GM12878 (cell line): ENCODE results near the gene SV2A. TPM values are rescaled to one million over a fixed set of nuclear protein-coding genes. Genes with fewer than 3 reads are reported as not detected.
A peak's percentile ranks its signal among the peaks of the same experiment; 100 is the strongest.

Source experiments
- ATAC-seq: fragments of 200-7000 bp; cut with Tn5 transposase; 3 replicates; pipeline ENCODE4 v1.9.1; 2020; ENCODE audit warnings: mild to moderate bottlenecking, moderate library complexity
- BruUV-seq: library from RNA; stranded (reverse); fragments of 400-500 nt; replicated peaks from 2 replicates; lab custom pipeline; 2021; lab: Mats Ljungman, UMichigan
- CTCF ChIA-PET: fragments of 300-600 bp; sonication (Branson Sonifier 250); formaldehyde crosslinking; extraction: SDS; loops from one replicate; lab custom pipeline; 2021; ENCODE audit warnings: inconsistent platforms; lab: Yijun Ruan, JAX
- POLR2A ChIA-PET: fragments of 350-600 bp; formaldehyde crosslinking; extraction: SDS; loops from one replicate; lab custom pipeline; 2021; ENCODE audit warnings: inconsistent platforms; lab: Charles Lee
- RAD21 ChIA-PET: fragments of 300-600 bp; sonication (Branson Sonifier 250); formaldehyde crosslinking; loops from one replicate; lab custom pipeline; 2023; ENCODE audit warnings: antibody characterized with exemption; ENCODE audit not compliant: unreplicated experiment; lab: Charles Lee
- SMC1A ChIA-PET: fragments of 300-600 bp; sonication (Branson Sonifier 250); formaldehyde crosslinking; loops from one replicate; lab custom pipeline; 2023; ENCODE audit not compliant: unreplicated experiment, uncharacterized antibody; lab: Charles Lee
- DNase-seq: peaks from one replicate; pipeline ENCODE4 v3.0.0-alpha.2; 2011; ENCODE audit warnings: low read depth, low spot score
- FAIRE-seq: peaks from 3 replicates; lab custom pipeline; 2011; peaks lifted over from hg19 to GRCh38; lab: Jason Lieb, UNC
- H2AFZ ChIP-seq: 2 replicates; pipeline ENCODE4 v1.6.0; 2011; ENCODE audit warnings: low read depth, low read length, control low read depth; ENCODE audit not compliant: control insufficient read depth
- H3K27ac ChIP-seq: 2 replicates; pipeline ENCODE4 v1.5.1; 2011; ENCODE audit warnings: control low read depth; ENCODE audit not compliant: control insufficient read depth, insufficient read depth
- H3K27me3 ChIP-seq, 2 experiments: replicated peaks in 1 of 2; 2 replicates each; pipeline versions ENCODE4 v1.6.0 to v1.6.1; 2011; ENCODE audit warnings: low read length in 1 of 2; ENCODE audit not compliant: control insufficient read depth in 2 of 2, insufficient read depth in 2 of 2
- H3K36me3 ChIP-seq, 2 experiments: 2 replicates each; pipeline ENCODE4 v1.5.1; 2011; ENCODE audit warnings: low read length in 1 of 2; ENCODE audit not compliant: control insufficient read depth in 2 of 2, insufficient read depth in 2 of 2
- H3K4me1 ChIP-seq: 2 replicates; pipeline ENCODE4 v1.6.1; 2011; ENCODE audit warnings: mild to moderate bottlenecking, low read length, moderate library complexity, mixed read lengths; ENCODE audit not compliant: control insufficient read depth, insufficient read depth
- H3K4me2 ChIP-seq: 2 replicates; pipeline ENCODE4 v1.6.0; 2011; ENCODE audit warnings: control low read depth; ENCODE audit not compliant: control insufficient read depth, insufficient read depth
- H3K4me3 ChIP-seq: fragments of 200-600 bp; sonication (generic); 2 replicates; pipeline ENCODE4 v1.5.1; 2016
- H3K79me2 ChIP-seq: 2 replicates; pipeline ENCODE4 v1.6.0; 2011; ENCODE audit warnings: low read length; ENCODE audit not compliant: control insufficient read depth, insufficient read depth
- H3K9ac ChIP-seq: 2 replicates; pipeline ENCODE4 v1.8.0; 2011; ENCODE audit warnings: low read length, control low read depth, mixed read lengths; ENCODE audit not compliant: control insufficient read depth, insufficient read depth
- H3K9me3 ChIP-seq: replicated peaks from 3 replicates; pipeline ENCODE4 v1.5.1; 2011; ENCODE audit warnings: mild to moderate bottlenecking, low read length; ENCODE audit not compliant: control insufficient read depth, insufficient read depth
- H4K20me1 ChIP-seq: 2 replicates; pipeline ENCODE4 v1.6.0; 2011; ENCODE audit not compliant: control insufficient read depth, insufficient read depth
- BMI1 ChIP-seq: fragments of 450-650 bp; IDR thresholded peaks from 2 replicates; pipeline ENCODE4 v1.6.1; 2016; ENCODE audit warnings: mild to moderate bottlenecking, moderate library complexity, borderline replicate concordance
- CREB1 ChIP-seq: IDR thresholded peaks from 2 replicates; pipeline ENCODE4 v1.6.1; 2012; ENCODE audit warnings: low read depth, mild to moderate bottlenecking, inconsistent platforms
- IKZF2 ChIP-seq, 2 experiments: fragments of 450-650 bp; IDR thresholded peaks; 2 replicates each; pipeline ENCODE4 v1.6.1; 2017; ENCODE audit warnings: mild to moderate bottlenecking in 2 of 2, moderate library complexity in 2 of 2
- JUNB ChIP-seq: IDR thresholded peaks from 2 replicates; pipeline ENCODE4 v1.6.1; 2016; ENCODE audit warnings: antibody characterized with exemption, mild to moderate bottlenecking
- MEF2A ChIP-seq: IDR thresholded peaks from 2 replicates; pipeline ENCODE4 v1.6.1; 2011; ENCODE audit warnings: low read depth, mild to moderate bottlenecking, low read length, moderate library complexity; ENCODE audit not compliant: insufficient read depth
- MYB ChIP-seq: fragments of 150-350 bp; IDR thresholded peaks from 2 replicates; pipeline ENCODE4 v1.6.1; 2014; ENCODE audit warnings: mild to moderate bottlenecking, low read depth, low read length, borderline replicate concordance
- NKRF ChIP-seq: fragments of 450-650 bp; conservative IDR thresholded peaks from 2 replicates; pipeline ENCODE4 v1.6.1; 2017; ENCODE audit warnings: mild to moderate bottlenecking, moderate library complexity
- PBX3 ChIP-seq: IDR thresholded peaks from 2 replicates; pipeline ENCODE4 v1.6.1; 2011; ENCODE audit warnings: mild to moderate bottlenecking, low read depth, low read length, moderate library complexity; ENCODE audit not compliant: insufficient replicate concordance
- PKNOX1 ChIP-seq: fragments of 450-650 bp; IDR thresholded peaks from 2 replicates; pipeline ENCODE4 v1.6.1; 2016; ENCODE audit warnings: mild to moderate bottlenecking
- POLR2AphosphoS2 ChIP-seq: IDR thresholded peaks from 2 replicates; pipeline ENCODE4 v1.6.1; 2011; ENCODE audit warnings: low read depth, mild to moderate bottlenecking, low read length, improper control_type of control experiment, moderate library complexity
- POU2F2 ChIP-seq: IDR thresholded peaks from 3 replicates; pipeline ENCODE4 v1.6.1; 2011; ENCODE audit warnings: low read depth, mild to moderate bottlenecking, low read length, borderline replicate concordance
- RB1 ChIP-seq: fragments of 450-650 bp; formaldehyde crosslinking; IDR thresholded peaks from 2 replicates; pipeline ENCODE4 v1.6.1; 2017; ENCODE audit warnings: mild to moderate bottlenecking, borderline replicate concordance
- SKIL ChIP-seq: fragments of 450-650 bp; IDR thresholded peaks from 2 replicates; pipeline ENCODE4 v1.6.1; 2017; ENCODE audit warnings: mild to moderate bottlenecking, low read depth, inconsistent platforms; ENCODE audit not compliant: poor library complexity, severe bottlenecking
- SMAD5 ChIP-seq: IDR thresholded peaks from 2 replicates; pipeline ENCODE4 v1.6.1; 2016; ENCODE audit warnings: antibody characterized with exemption, low read depth
- TCF12 ChIP-seq: IDR thresholded peaks from 2 replicates; pipeline ENCODE4 v1.6.1; 2011; ENCODE audit warnings: low read depth, mild to moderate bottlenecking, low read length
- WGBS: methylation state at CpG from one replicate; pipeline ENCODE4 v1.1.6; 2016; ENCODE audit warnings: low lambda C conversion rate; ENCODE audit not compliant: insufficient replicate concordance, insufficient coverage; ENCODE audit errors: missing lambda C conversion rate; 5-methylcytosine and 5-hydroxymethylcytosine counted together
- in situ Hi-C: fragments of 300-500 bp; cut with MboI; formaldehyde crosslinking; loops from 9 replicates; pipeline ENCODE4 v1.14.3; 2018; ENCODE audit warnings: mixed read lengths
- intact Hi-C: fragments of 100-400 bp; cut with micrococcal nuclease; formaldehyde crosslinking; loops from one replicate; pipeline ENCODE4 v1.14.2; 2022; ENCODE audit not compliant: unreplicated experiment
- polyA plus RNA-seq, 11 experiments: library from polyadenylated mRNA; depleted of rRNA in 4 of 11; unstranded in 6 of 11; stranded (reverse) in 5 of 11; fragments of >200 nt; fragmentation: Nextera tagmentation in 4 of 11; fragmentation: Illumina TruSeq in 1 of 11; extraction: Ambion mirVana in 4 of 11; extraction: Trizol in 1 of 11; gene quantifications; 1 replicate in 1 of 11; 2 replicates in 10 of 11; pipeline versions ENCODE4 v1.2.1 to v1.2.3, GENCODE V29; 2011 to 2016; ENCODE audit warnings: inconsistent platforms in 2 of 11, missing spikeins in 2 of 11, low read depth in 1 of 11
- total RNA-seq, 4 experiments: library from RNA; depleted of rRNA in 3 of 4; stranded (reverse); fragments of >200 nt in 3 of 4; fragmentation: Illumina TruSeq in 1 of 4; extraction: Trizol in 1 of 4; gene quantifications; 2 replicates each; pipeline versions ENCODE4 v1.2.1 to v1.2.3, GENCODE V29; 2013 to 2021

Gene SV2A
- total and polyA plus RNA-seq, 10 of the 15 experiments (the other 5 are each of a cell fraction or from before 2014, with no cell fraction given): 0.39 to 11.6 (median 5.4) TPM

- CTCF ChIA-PET: interaction anchor here (1.1 to 1.4 kb wide), 3 partner anchors 42 to 301 kb away, joined by 3 to 5 read pairs (median 3); no protein-coding TSS in a partner anchor
- POLR2A ChIA-PET: interaction anchor here (1.1 to 4.0 kb wide), 5 partner anchors 37 to 349 kb away, joined by 3 to 57 read pairs (median 25); partner anchors contain the start of gene SF3B4
- Histone ChIP-seq H3K4me3 (peak overlapping the region; percentile 61), H3K27ac (peak overlapping the region; percentile 93), H3K79me2 (peaks cover 17% of the 10 kb centered on the region), H3K4me1 (no peaks in the 10 kb centered on the region), H3K9me3 (no peaks in the 10 kb centered on the region), H3K9ac (peak overlapping the region; percentile 85), H3K36me3 (no peaks in the 10 kb centered on the region), H3K4me2 (peak overlapping the region; percentile 87), H4K20me1 (no peaks in the 10 kb centered on the region), H2AFZ (peak overlapping the region; percentile 24; the same call in 1 of the 2 replicates), H3K27me3 (no peaks in the 10 kb centered on the region)
- no peak for FAIRE-seq
- BruUV-seq: no TSS peak
- in situ Hi-C loops: no loop called here
- intact Hi-C loops: loop anchor here (1.0 kb wide), 1 partner anchor 275 kb away; no protein-coding TSS in a partner anchor
- peak; percentile 55 for DNase-seq
- RAD21 ChIA-PET: interaction anchor here (0.6 to 3.2 kb wide), 5 partner anchors 36 to 302 kb away, joined by 3 to 22 read pairs (median 4); partner anchors contain the start of gene OTUD7B
- WGBS: under 1% methylated on average over 36 of the region's 36 CpGs
- SMC1A ChIA-PET: interaction anchor here (0.9 to 3.3 kb wide), 4 partner anchors 42 to 62 kb away, joined by 3 to 15 read pairs (median 9); no protein-coding TSS in a partner anchor
- ATAC-seq: peak; percentile 49
- TF ChIP-seq JUNB (0 out of 2 replicates have a peak, but pooled peaks have one; percentile 4), RB1 (0 out of 2 replicates have a peak, but pooled peaks have one; percentile 40), TCF12 (peak; percentile 46; the same call in 1 of the 2 replicates), SKIL (no peak), CREB1 (peak; percentile 57), BMI1 (no peak), SMAD5 (0 out of 2 replicates have a peak, but pooled peaks have one; percentile 0), POLR2AphosphoS2 (0 out of 2 replicates have a peak, but pooled peaks have one; percentile 31), MYB (peak; percentile 7; the same call in 1 of the 2 replicates), MEF2A (0 out of 2 replicates have a peak, but pooled peaks have one; percentile 11), IKZF2 (IDR thresholded peaks at IDR 0.05) (0 out of 4 replicates have a peak, but pooled peaks of 1 of the 2 experiments have one; percentile 41), PBX3 (peak; percentile 78), PKNOX1 (peak; percentile 89), POU2F2 (peak; percentile 87), NKRF (peak; percentile 61; the same call in 1 of the 2 replicates)
Measured at GRCh38 chr1:149885339-149886120, 32.1 kb downstream of the SV2A start.
